GM12891 (cell line): ENCODE measurements around the gene YIPF6.

Source experiments
- PAX5 ChIP-seq: IDR thresholded peaks from 2 replicates; pipeline ENCODE4 v1.6.1; 2011; ENCODE audit warnings: low read length, moderate library complexity, mild to moderate bottlenecking; ENCODE audit not compliant: insufficient read depth, severe bottlenecking
- POLR2A ChIP-seq: IDR thresholded peaks from 2 replicates; pipeline ENCODE4 v1.6.1; 2011; ENCODE audit warnings: low read depth, low read length, control low read depth
- POLR2AphosphoS5 ChIP-seq: IDR thresholded peaks from 2 replicates; pipeline ENCODE4 v1.6.1; 2011; ENCODE audit warnings: low read depth, low read length, control low read depth
- POU2F2 ChIP-seq: IDR thresholded peaks from 2 replicates; pipeline ENCODE4 v1.6.1; 2011; ENCODE audit warnings: low read depth, mild to moderate bottlenecking, control low read depth, low read length, moderate library complexity

GRCh38 chrX:68463880-68464279 is 35.0 kb upstream of the YIPF6 start:
- TF ChIP-seq POU2F2 (no peak), PAX5 (no peak), POLR2A (no peak), POLR2AphosphoS5 (no peak)
